GM18873 (cell line): ENCODE results near the gene SLC30A9.

Source experiments
- ATAC-seq: cut with Tn5 transposase; IDR thresholded peaks from one replicate; pipeline ENCODE4 v1.9.1; 2021; ENCODE audit warnings: mild to moderate bottlenecking, moderate library complexity, moderate number of reproducible peaks; ENCODE audit not compliant: unreplicated experiment, low FRiP score

SLC30A9 gene

GRCh38 chr4:41998019-41998418 lies 7.7 kb downstream of the SLC30A9 start:
- no peak for ATAC-seq

GRCh38 chr4:41999321-41999720 lies 9.0 kb downstream of the SLC30A9 start:
- no peak for ATAC-seq

- no peak for ATAC-seq
Measured at GRCh38 chr4:42008011-42008786, 17.9 kb downstream of the SLC30A9 start.

GRCh38 chr4:42015438-42015837 lies 25.1 kb downstream of the SLC30A9 start:
- no peak for ATAC-seq

GRCh38 chr4:42018451-42018850 lies 28.1 kb downstream of the SLC30A9 start:
- no peak for ATAC-seq

GRCh38 chr4:42048394-42048793 lies 58.1 kb downstream of the SLC30A9 start:
- no peak for ATAC-seq

GRCh38 chr4:42050516-42051249 lies 60.4 kb downstream of the SLC30A9 start:
- no peak for ATAC-seq

GRCh38 chr4:42066402-42066801 lies 76.1 kb downstream of the SLC30A9 start:
- ATAC-seq = no peak

GRCh38 chr4:42067264-42067663 lies 76.9 kb downstream of the SLC30A9 start:
- no peak for ATAC-seq

GRCh38 chr4:42070463-42070862 lies 80.1 kb downstream of the SLC30A9 start:
- no peak for ATAC-seq

GRCh38 chr4:42074294-42074693 lies 84.0 kb downstream of the SLC30A9 start:
- no peak for ATAC-seq

- ATAC-seq = peak; percentile 86
Measured at GRCh38 chr4:42078184-42078801, 88.0 kb downstream of the SLC30A9 start.

GRCh38 chr4:42080306-42080705 lies 90.0 kb downstream of the SLC30A9 start:
- peak; percentile 43 for ATAC-seq

GRCh38 chr4:42083816-42084215 lies 93.5 kb downstream of the SLC30A9 start:
- ATAC-seq = no peak

- no peak for ATAC-seq
Measured at GRCh38 chr4:42088386-42088785, 98.1 kb downstream of the SLC30A9 start.

- ATAC-seq = no peak
Measured at GRCh38 chr4:42101446-42101975, 111.2 kb downstream of the SLC30A9 start.

GRCh38 chr4:42104521-42104920 lies 114.2 kb downstream of the SLC30A9 start:
- ATAC-seq = no peak

- no peak for ATAC-seq
Measured at GRCh38 chr4:42112846-42113245, 122.5 kb downstream of the SLC30A9 start.

- no peak for ATAC-seq
Measured at GRCh38 chr4:42119886-42120285, 129.6 kb downstream of the SLC30A9 start.

GRCh38 chr4:42122237-42122636 lies 131.9 kb downstream of the SLC30A9 start:
- no peak for ATAC-seq

GRCh38 chr4:42123071-42123644 lies 132.8 kb downstream of the SLC30A9 start:
- ATAC-seq = no peak
